Spleen (tissue), 7 donors: Measurements from ENCODE around the gene KRTAP4-5.
"Not testable (repeated sequence)": the region's sequence is repeated elsewhere in the genome, so short reads cannot be mapped to it uniquely, and the experiment has no call there.

Source experiments
- CTCF ChIP-seq, 11 experiments: fragments of 200-600 bp in 7 of 11; fragments of 450-650 bp in 4 of 11; sonication (generic) in 4 of 11; IDR thresholded peaks in 8 of 11; conservative IDR thresholded peaks in 3 of 11; 1 replicate in 7 of 11; 2 replicates in 4 of 11; pipeline versions ENCODE4 v1.4.0 to v1.8.0; 2016 to 2021; ENCODE audit warnings: antibody characterized with exemption in 11 of 11, inconsistent platforms in 4 of 11, mild to moderate bottlenecking in 1 of 11
- POLR2A ChIP-seq, 3 donors: fragments of 450-650 bp; IDR thresholded peaks; one replicate each; pipeline ENCODE4 v1.5.1; 2017; ENCODE audit warnings: antibody characterized with exemption in 3 of 3, mild to moderate bottlenecking in 1 of 3
- POLR2AphosphoS5 ChIP-seq, 3 donors: sonication (generic); formaldehyde crosslinking; IDR thresholded peaks; one replicate each; pipeline ENCODE4 v1.5.1; 2017; ENCODE audit warnings: antibody characterized with exemption in 3 of 3
- donor health status: DM: no; HTN: no; CAD: no; lungs with moderate emphysema.
- donor health status: DM: no; HTN: no; CAD: no.
- donor health status: DM: no; HTN: no; CAD: no.

DNA sequence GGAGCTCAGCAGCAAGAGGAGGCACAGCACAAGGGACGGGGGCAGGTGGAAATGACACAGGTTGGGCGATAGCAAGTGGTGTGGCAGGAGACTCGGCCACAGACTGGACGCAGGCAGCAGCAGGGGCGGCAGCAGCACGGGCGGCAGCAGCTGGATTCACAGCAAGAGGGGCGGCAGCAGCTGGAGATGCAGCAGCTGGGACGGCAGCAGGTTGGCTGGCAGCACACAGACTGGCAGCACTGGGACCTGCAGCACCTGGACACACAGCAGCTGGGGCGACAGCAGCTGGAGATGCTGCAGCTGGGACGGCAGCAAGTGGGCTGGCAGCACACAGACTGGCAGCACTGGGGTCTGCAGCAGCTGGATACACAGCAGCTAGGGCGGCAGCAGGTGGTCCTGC lies 9.8 kb downstream of the KRTAP4-5 start:
- TF ChIP-seq CTCF (IDR thresholded peaks at IDR 0.05 in 8 of 11, conservative IDR thresholded peaks at IDR 0.05 in 3 of 11); POLR2AphosphoS5 (IDR thresholded peaks at IDR 0.05); POLR2A (IDR thresholded peaks at IDR 0.05): not testable (repeated sequence)
